GM18519 (cell line): ENCODE measurements around the gene NDUFS5.
"Not testable (repeated sequence)": the region's sequence is repeated elsewhere in the genome, so short reads cannot be mapped to it uniquely, and the experiment has no call there.

Experiments used
- ATAC-seq: cut with Tn5 transposase; IDR thresholded peaks from one replicate; pipeline ENCODE4 v1.9.1; 2021; ENCODE audit warnings: mild to moderate bottlenecking, moderate library complexity; ENCODE audit not compliant: unreplicated experiment, low FRiP score

The NDUFS5 gene

DNA sequence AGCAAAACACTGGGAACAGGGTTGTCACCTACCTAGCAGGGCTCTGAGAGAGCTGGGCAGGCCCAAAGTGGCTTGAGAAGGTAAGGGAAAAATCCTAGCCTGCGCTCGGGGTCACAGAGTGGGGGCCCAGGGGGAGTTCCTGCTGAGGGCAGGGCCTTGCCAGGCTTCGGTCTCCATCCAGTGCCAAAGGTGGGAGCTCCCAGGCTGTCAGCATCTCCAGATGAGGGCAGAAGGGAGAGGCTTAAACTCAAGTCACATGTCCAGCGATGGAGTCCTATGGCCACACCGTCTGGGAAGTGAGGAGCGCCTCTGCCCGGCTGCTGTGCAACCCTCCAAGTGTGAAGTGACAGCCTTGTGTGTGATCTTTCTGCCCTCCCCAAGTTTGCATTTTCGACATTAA lies 11.2 kb upstream of the NDUFS5 start:
- ATAC-seq, result not testable (repeated sequence)

- ATAC-seq, result no peak
Observed at GRCh38 chr1:39016604-39017171, 9.5 kb upstream of the NDUFS5 start.

DNA sequence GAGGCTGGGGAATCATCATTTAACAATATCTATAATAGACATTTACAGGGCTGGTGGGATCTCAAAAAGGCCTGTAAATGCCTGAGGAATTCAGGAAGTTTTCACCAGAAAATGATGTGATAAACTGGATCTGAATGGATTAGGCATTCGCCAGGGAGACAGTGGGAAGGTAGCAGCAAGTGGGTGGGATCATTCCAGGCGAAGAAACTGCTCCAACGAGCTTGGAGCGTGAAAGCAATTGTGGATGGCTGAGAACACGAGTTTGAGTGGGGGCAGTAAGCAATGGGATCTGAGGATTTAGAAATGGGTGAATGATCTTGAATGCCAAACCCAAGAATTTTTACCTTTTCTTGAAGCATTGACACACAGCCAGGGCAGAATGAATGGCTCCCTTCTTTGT lies 8.9 kb upstream of the NDUFS5 start:
- no peak for ATAC-seq

GRCh38 chr1:39020494-39020893 lies 5.7 kb upstream of the NDUFS5 start:
- ATAC-seq, result not testable (repeated sequence)

GRCh38 chr1:39021426-39021825 lies 4.7 kb upstream of the NDUFS5 start:
- ATAC-seq, result no peak

DNA sequence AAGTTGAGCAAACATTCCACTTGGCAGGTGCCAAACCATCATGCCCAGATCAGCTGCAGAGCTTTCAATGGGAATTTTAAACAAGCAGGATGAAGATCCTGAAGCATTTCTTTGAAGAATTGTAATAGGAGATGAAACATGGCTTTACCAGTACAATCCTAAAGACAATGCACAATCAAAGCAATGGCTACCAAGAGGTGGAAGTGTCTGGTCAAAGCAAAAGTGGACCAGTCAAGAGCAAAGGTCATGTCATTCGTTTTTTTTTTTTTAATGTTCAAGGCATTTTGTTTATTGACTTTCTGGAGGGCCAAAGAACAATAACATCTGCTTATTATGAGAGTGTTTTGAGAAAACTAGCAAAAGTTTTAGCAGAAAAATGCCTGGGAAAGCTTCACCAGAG lies 3.0 kb upstream of the NDUFS5 start:
- no peak for ATAC-seq

DNA sequence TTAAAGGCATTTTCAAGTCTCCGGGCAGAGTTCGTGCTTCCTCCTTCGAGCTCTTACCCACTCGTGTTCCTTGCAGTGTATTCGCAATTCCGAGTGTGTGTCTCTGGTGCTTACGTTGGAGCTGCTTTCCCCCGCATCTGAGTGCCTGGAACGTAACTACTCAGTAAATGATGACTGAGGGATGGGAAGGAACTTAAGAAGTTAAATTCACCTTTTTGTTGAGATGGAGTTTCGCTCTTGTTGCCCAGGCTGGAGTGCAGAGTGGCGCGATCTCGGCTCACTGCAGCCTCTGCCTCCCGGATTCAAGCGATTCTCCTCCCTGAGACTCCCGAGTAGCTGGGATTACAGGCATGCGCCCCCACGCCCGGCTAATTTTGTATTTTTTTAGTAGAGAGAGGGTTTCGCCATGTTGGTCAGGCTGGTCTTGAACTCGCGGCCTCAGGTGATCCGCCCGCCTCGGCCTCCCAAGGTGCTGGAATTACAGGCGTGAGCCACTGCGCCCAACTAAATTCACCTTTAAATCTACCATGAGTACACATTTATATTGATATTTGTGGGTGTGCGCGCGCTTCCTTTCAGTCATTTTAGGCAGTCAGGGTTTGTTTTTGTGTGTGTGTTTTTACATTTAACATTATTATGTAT lies 837 bp downstream of the NDUFS5 start:
- ATAC-seq, result no peak

- no peak for ATAC-seq
Observed at GRCh38 chr1:39034114-39034654, 8.0 kb downstream of the NDUFS5 start.

DNA sequence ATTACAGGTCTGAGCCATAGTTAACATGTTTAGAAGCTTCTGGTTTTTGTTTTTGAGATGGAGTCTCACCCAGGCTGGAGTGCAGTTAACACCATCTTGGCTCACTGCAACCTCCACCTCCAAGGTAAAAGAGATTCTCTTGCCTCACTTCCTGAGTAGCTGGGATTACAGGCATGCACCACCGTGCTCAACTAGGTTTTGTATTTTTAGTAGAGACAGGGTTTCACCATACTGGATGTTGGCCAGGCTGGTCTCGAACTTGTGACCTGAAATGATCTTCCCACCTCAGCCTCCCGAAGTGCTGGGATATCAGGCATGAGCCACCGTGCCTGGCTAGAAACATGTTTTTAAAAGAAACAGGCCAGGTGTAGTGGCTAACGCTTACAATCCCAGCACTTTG lies 10.5 kb downstream of the NDUFS5 start:
- ATAC-seq, result no peak

- ATAC-seq, result no peak
Observed at GRCh38 chr1:39043513-39043912, 17.4 kb downstream of the NDUFS5 start.

- no peak for ATAC-seq
Observed at GRCh38 chr1:39044762-39045161, 18.6 kb downstream of the NDUFS5 start.

DNA sequence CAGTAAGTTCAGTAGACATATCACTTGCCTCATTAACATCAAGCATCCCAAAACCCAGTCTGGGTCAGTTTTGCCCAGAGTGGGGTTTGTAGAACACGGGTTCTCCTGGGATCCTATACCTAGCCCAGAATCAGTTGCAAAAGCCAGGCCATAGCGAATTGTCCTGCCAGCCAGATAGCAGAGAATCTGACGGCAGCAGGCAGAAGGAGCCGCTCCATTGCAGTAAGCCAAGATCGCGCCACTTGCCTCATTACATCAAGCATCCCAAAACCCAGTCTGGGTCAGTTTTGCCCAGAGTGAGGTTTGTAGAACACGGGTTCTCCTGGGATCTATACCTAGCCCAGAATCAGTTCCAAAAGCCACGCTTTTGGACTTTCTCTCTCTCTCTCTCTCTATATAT lies 19.1 kb downstream of the NDUFS5 start:
- no peak for ATAC-seq

DNA sequence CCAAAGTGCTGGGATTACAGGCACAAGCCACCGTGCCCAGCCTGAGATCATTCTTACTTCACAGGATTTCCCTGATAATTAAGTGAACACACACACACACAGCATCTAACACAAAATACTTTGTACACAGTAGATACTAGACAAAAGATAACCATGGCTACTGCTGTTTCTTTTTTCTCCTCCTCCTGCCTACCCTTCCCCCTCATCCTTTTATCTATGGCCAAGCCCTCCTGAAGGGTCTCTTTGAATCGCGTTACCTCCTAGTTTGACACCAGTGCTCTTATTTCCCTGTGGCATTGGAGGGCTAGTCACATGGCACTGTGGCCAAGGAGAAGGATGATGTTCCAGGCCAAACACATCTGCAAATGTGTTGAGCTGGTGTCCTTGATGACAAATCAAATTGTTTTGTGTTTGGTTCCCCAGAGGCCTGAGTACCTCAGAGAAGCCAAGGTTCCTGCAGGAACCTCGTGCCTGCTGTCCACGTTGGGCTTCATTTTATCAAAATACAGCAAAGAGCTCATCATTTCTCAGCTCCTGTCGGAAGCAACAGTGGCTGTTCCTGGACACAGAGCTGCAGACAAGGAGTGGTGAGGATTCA lies 20.6 kb downstream of the NDUFS5 start:
- ATAC-seq, result no peak

DNA sequence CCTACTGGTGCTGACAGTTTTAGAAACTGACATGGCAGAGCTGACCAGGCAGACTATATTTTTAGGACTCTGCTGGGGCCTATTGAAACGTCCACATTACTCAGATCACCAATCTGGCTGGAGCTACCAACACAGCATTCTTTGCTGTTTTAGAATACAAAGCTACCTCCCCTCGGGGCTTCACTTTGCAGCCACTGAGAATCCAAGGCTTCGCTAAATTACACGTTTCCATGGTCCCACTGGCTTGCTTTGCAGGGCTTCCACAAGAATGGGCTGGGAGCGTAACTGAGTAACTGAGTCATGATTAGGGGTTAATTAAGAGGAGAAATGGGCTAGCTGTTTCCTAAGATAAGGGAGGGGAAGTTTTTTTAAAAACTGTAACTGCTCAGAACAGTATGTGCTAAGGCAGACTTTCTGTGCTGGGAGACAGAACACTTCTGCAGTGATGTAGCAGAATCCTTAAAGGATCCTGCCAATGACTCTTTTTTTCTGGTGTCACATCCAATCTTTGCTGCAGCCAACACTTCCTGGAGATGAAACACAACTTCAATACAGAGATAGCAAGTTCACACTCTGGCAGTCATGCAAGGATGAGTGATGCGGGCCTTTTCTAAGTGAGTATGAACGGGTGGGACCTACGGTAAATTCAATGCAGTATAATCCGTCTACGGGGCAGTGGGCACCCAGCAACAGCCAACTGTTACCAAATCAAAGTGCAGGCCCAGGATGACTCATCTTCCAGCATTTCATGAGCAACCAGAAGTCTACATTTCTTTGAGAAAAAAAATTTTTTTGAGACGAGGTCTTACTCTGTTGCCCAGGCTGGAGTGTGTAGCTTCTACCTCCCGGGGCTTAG lies 21.5 kb downstream of the NDUFS5 start:
- no peak for ATAC-seq

- ATAC-seq, result no peak
Observed at GRCh38 chr1:39048745-39049370, 22.7 kb downstream of the NDUFS5 start.

GRCh38 chr1:39050001-39050400 lies 23.9 kb downstream of the NDUFS5 start:
- ATAC-seq, result no peak

DNA sequence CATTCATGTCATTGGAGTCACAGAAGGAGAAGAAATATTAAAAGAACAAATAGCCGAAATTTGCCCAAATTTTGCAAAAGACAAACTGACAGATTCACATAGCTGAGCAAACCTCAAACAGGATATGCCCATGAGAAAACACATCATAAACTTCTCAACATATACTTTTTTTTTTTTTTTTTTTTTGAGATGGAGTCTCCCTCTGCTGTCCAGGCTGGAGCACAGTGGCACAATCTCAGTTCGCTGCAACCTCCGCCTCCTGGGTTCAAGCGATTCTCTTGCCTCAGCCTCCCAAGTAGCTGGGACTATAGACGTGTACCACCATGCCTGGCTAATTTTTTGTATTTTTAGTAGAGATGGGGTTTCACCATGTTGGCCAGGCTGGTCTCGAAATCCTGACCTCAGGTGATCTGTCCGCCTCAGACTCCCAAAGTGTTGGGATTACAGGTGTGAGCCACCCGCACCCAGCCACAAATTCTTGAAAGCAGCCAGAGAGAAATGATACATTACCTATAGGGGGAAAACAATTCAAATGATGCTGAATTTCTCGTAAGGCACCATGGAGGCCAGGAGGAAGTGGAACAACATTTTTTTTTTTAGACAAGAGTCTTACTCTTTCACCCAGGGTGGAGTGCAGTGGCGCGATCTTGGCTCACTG lies 25.2 kb downstream of the NDUFS5 start:
- not testable (repeated sequence) for ATAC-seq

GRCh38 chr1:39051956-39052355 lies 25.8 kb downstream of the NDUFS5 start:
- no peak for ATAC-seq

DNA sequence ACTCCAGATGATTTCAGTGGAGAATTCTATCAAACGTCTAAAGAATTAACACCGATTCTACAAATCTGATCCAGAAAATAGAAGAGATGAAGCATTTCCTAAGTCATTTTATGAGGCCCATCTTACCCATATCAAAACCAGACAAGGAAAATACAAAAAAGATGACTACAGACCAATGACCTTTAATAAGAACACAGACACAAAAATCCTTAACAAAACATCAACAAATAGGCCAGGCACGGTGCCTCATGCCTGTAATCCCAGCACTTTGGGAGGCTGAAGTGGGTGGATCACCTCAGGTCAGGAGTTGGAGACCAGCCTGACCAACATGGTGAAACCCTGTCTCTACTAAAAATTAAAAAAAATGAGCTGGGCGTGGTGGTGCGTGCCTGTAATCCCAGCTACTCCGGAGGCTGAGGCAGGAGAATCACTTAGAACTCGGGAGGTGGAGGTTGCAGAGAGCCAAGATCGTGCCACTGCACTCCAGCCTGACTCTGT lies 29.1 kb downstream of the NDUFS5 start:
- not testable (repeated sequence) for ATAC-seq

DNA sequence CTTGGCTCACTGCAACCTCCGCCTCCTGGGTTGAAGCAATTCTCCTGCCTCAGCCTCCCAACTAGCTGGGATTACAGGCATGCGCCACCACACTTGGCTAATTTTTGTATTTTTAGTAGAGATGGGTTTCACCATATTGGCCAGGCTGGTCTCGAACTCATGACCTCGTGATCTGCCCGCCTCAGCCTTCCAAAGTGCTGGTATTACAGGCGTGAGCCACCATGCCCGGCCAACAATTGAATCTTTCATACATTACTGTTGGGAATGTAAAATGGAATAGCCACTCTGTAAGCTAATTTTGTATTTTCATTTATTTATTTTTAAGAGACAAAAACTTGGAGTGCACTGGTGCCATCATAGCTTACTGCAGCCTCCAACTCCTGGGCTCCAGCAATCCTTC lies 35.4 kb downstream of the NDUFS5 start:
- not testable (repeated sequence) for ATAC-seq
